Measurements from ENCODE around the gene OLFM4.

GRCh38 chr13:53064731-53065130 lies 36.1 kb downstream of the OLFM4 start:
- no peak for TF ChIP-seq CREB5 (CRISPR knock-in tag; IDR thresholded peaks at IDR 0.05; ENCODE audit: low read depth)
- TF ChIP-seq SNAI2 (CRISPR knock-in tag; IDR thresholded peaks at IDR 0.05): no peak
- no peak for TF ChIP-seq ZFP3 (CRISPR knock-in tag; IDR thresholded peaks at IDR 0.05)
- no peak for TF ChIP-seq GLIS3 (CRISPR knock-in tag; IDR thresholded peaks at IDR 0.05)
- no peak for TF ChIP-seq CSDC2 (CRISPR knock-in tag; IDR thresholded peaks at IDR 0.05)
- no peak for TF ChIP-seq PATZ1 (CRISPR knock-in tag; IDR thresholded peaks at IDR 0.05; ENCODE audit: borderline replicate concordance)
- no peak for TF ChIP-seq ZFP30 (CRISPR knock-in tag; IDR thresholded peaks at IDR 0.05)
- no peak for TF ChIP-seq TSHZ2 (CRISPR knock-in tag; IDR thresholded peaks at IDR 0.05)
- no peak for TF ChIP-seq ZNF8 (CRISPR knock-in tag; IDR thresholded peaks at IDR 0.05)
- TF ChIP-seq PPARA (CRISPR knock-in tag; IDR thresholded peaks at IDR 0.05; ENCODE audit: borderline replicate concordance): no peak

All from SK-N-SH treated with all-trans-retinoic acid at 6 μM for 48 hours (cell line).